Measurements from ENCODE around the gene BHLHE23. TPM values are rescaled to one million over a fixed set of nuclear protein-coding genes. Genes with fewer than 3 reads are reported as not detected.

BHLHE23 gene
- total RNA-seq, 6 donors from 2014 or later: not detected

GRCh38 chr20:63009988-63010769 lies 3.4 kb upstream of the BHLHE23 start:
- Histone ChIP-seq H3K27ac (no peak overlapping the region), H3K4me1 (peaks cover 14 to 44% (median 20%) of the 10 kb centered on the region in 4 donors), H3K9me3 (peaks cover 0 to 8% (median 2%) of the 10 kb centered on the region in 4 donors), H3K36me3 (no peaks in the 10 kb centered on the region), H3K27me3 (peaks cover 0 to 62% (median 39%) of the 10 kb centered on the region in 4 donors), H3K4me3 (peak overlapping the region in 1 of 4 donors; percentile 20)
- ATAC-seq (ENCODE audit: low FRiP score in 2 of 2) (no peak), DNase-seq (no peak)
- 22 to 23% methylated on average over 20 to 29 of the region's 30 CpGs for WGBS, 2 donors
- no peak for TF ChIP-seq POLR2AphosphoS5 (IDR thresholded peaks at IDR 0.05)
- TF ChIP-seq CTCF (IDR thresholded peaks at IDR 0.05): no peak
- no peak for TF ChIP-seq POLR2A (IDR thresholded peaks at IDR 0.05)
- no peak for TF ChIP-seq EP300 (IDR thresholded peaks at IDR 0.05)

- no peak overlapping the region for H3K27ac ChIP-seq
- peaks cover 0 to 8% (median 2%) of the 10 kb centered on the region in 4 donors for H3K9me3 ChIP-seq
- H3K4me1 ChIP-seq: peaks cover 14 to 47% (median 20%) of the 10 kb centered on the region in 4 donors
- no peaks in the 10 kb centered on the region for H3K36me3 ChIP-seq
- TF ChIP-seq CTCF (IDR thresholded peaks at IDR 0.05): peak; percentile 92 to 96 (median 94)
- TF ChIP-seq POLR2A (IDR thresholded peaks at IDR 0.05): no peak
- H3K4me3 ChIP-seq: peak overlapping the region in 1 of 4 donors; percentile 10
- 10 to 19% methylated on average over 6 to 30 of the region's 54 CpGs for WGBS, 2 donors
- DNase-seq: peak; percentile 60 to 95
- ATAC-seq (ENCODE audit: low FRiP score in 2 of 2): peak; percentile 81 to 88
- peaks cover 0 to 62% (median 45%) of the 10 kb centered on the region in 4 donors for H3K27me3 ChIP-seq
Measured at GRCh38 chr20:63009045-63009961, 2.5 kb upstream of the BHLHE23 start.

GRCh38 chr20:63008541-63009044 lies 1.8 kb upstream of the BHLHE23 start:
- ATAC-seq (ENCODE audit: low FRiP score in 2 of 2) (no peak), DNase-seq (no peak)
- peaks cover 0 to 64% (median 44%) of the 10 kb centered on the region in 4 donors for H3K27me3 ChIP-seq
- H3K4me3 ChIP-seq: peak overlapping the region in 1 of 4 donors; percentile 10
- no peak for TF ChIP-seq POLR2AphosphoS5 (IDR thresholded peaks at IDR 0.05)
- TF ChIP-seq EP300 (IDR thresholded peaks at IDR 0.05): no peak
- no peak for TF ChIP-seq POLR2A (IDR thresholded peaks at IDR 0.05)
- no peak for TF ChIP-seq CTCF (IDR thresholded peaks at IDR 0.05)
- no peaks in the 10 kb centered on the region for H3K36me3 ChIP-seq
- 7 to 13% methylated on average over 13 to 21 of the region's 21 CpGs for WGBS, 2 donors
- peaks cover 0 to 8% (median 2%) of the 10 kb centered on the region in 4 donors for H3K9me3 ChIP-seq
- H3K4me1 ChIP-seq: peaks cover 14 to 47% (median 20%) of the 10 kb centered on the region in 4 donors
- H3K27ac ChIP-seq: no peak overlapping the region

GRCh38 chr20:63007646-63008488 lies 1.1 kb upstream of the BHLHE23 start:
- peaks cover 0 to 3% (median under 1%) of the 10 kb centered on the region in 4 donors for H3K9me3 ChIP-seq
- H3K4me3 ChIP-seq: no peak overlapping the region
- H3K27me3 ChIP-seq: peaks cover 0 to 64% (median 44%) of the 10 kb centered on the region in 4 donors
- no peak overlapping the region for H3K27ac ChIP-seq
- DNase-seq: no peak
- H3K4me1 ChIP-seq: peaks cover 14 to 47% (median 20%) of the 10 kb centered on the region in 4 donors
- TF ChIP-seq POLR2AphosphoS5 (IDR thresholded peaks at IDR 0.05) (no peak), POLR2A (IDR thresholded peaks at IDR 0.05) (no peak), CTCF (IDR thresholded peaks at IDR 0.05) (no peak), EP300 (IDR thresholded peaks at IDR 0.05) (no peak)
- H3K36me3 ChIP-seq: no peaks in the 10 kb centered on the region
- WGBS, 2 donors: 7 to 11% methylated on average over 8 to 33 of the region's 46 CpGs
- ATAC-seq (ENCODE audit: low FRiP score in 2 of 2): no peak
